K562 (cell line): ENCODE measurements around the gene NIFK. TPM values are rescaled to one million over a fixed set of nuclear protein-coding genes. Genes with fewer than 3 reads are reported as not detected.

Source experiments
- ARNT ChIP-seq, 2 experiments: fragments of 450-650 bp; IDR thresholded peaks; 2 replicates each; pipeline ENCODE4 v1.6.1; 2016; ENCODE audit warnings: mild to moderate bottlenecking in 1 of 2
- CEBPG ChIP-seq, 3 experiments: fragments of 200-800 bp in 1 of 3; sonication (Bioruptor generic) in 1 of 3; sonication (generic) in 1 of 3; formaldehyde crosslinking in 1 of 3; IDR thresholded peaks in 2 of 3; conservative IDR thresholded peaks in 1 of 3; 2 replicates each; pipeline versions ENCODE4 v1.6.1 to v1.8.0; 2016 to 2022; ENCODE audit warnings: missing compliant biosample characterization in 2 of 3, missing genetic modification characterization in 2 of 3, mild to moderate bottlenecking in 1 of 3, missing genetic modification reagents in 1 of 3
- CHAMP1 ChIP-seq: fragments of 450-650 bp; IDR thresholded peaks from 2 replicates; pipeline ENCODE4 v1.6.1; 2016; ENCODE audit warnings: mild to moderate bottlenecking
- CHD4 ChIP-seq: fragments of 200-600 bp; sonication (generic); IDR thresholded peaks from 3 replicates; pipeline ENCODE4 v1.6.1; 2012; ENCODE audit warnings: low read depth, mild to moderate bottlenecking, mixed read lengths, low read length, inconsistent platforms; ENCODE audit not compliant: insufficient read depth, insufficient replicate concordance, poor library complexity, severe bottlenecking
- NR0B1 ChIP-seq: fragments of 450-650 bp; IDR thresholded peaks from one replicate; pipeline ENCODE4 v1.6.1; 2018; ENCODE audit warnings: mild to moderate bottlenecking, moderate library complexity; ENCODE audit not compliant: partially characterized antibody
- PRDM10 ChIP-seq: fragments of 450-650 bp; IDR thresholded peaks from 2 replicates; pipeline ENCODE4 v1.6.1; 2018; ENCODE audit not compliant: partially characterized antibody
- PURB ChIP-seq: sonication (generic); formaldehyde crosslinking; IDR thresholded peaks from 2 replicates; pipeline ENCODE4 v1.9.0; 2021; ENCODE audit warnings: low read depth, mild to moderate bottlenecking, missing genetic modification reagents
- RBM34 ChIP-seq: fragments of 200-400 bp; formaldehyde crosslinking; IDR thresholded peaks from 2 replicates; pipeline ENCODE4 v1.6.1; 2018; ENCODE audit warnings: low read length, borderline replicate concordance; ENCODE audit not compliant: insufficient read depth
- THRAP3 ChIP-seq: fragments of 450-650 bp; IDR thresholded peaks from 2 replicates; pipeline ENCODE4 v1.6.1; 2016; ENCODE audit warnings: mild to moderate bottlenecking, inconsistent platforms, borderline replicate concordance
- ZNF609 ChIP-seq: sonication (generic); formaldehyde crosslinking; IDR thresholded peaks from 2 replicates; pipeline ENCODE4 v1.8.1; 2023; ENCODE audit warnings: missing genetic modification reagents, mild to moderate bottlenecking, borderline replicate concordance
- polyA plus RNA-seq, 8 experiments: library from polyadenylated mRNA; depleted of rRNA in 4 of 8; stranded (reverse) in 5 of 8; unstranded in 3 of 8; fragments of >200 nt; fragmentation: Nextera tagmentation in 2 of 8; fragmentation: Illumina TruSeq in 1 of 8; extraction: Ambion mirVana in 2 of 8; extraction: Trizol in 1 of 8; gene quantifications; 2 replicates each; pipeline versions ENCODE4 v1.2.1 to v1.2.3, GENCODE V29; 2011 to 2014; ENCODE audit warnings: inconsistent platforms in 1 of 8, missing spikeins in 1 of 8
- total RNA-seq, 7 experiments: library from RNA; depleted of rRNA in 6 of 7; stranded (reverse); fragments of >200 nt in 6 of 7; fragmentation: Illumina TruSeq in 2 of 7; extraction: Trizol in 2 of 7; gene quantifications; 2 replicates each; pipeline versions ENCODE4 v1.2.1 to v1.2.3, GENCODE V29; 2011 to 2021; ENCODE audit warnings: low replicate concordance in 1 of 7

Gene NIFK
- total and polyA plus RNA-seq, 9 of the 15 experiments (the other 6 are each of a cell fraction or from before 2014, with no cell fraction given) = 60.2 to 426 (median 183) TPM

- no peak for TF ChIP-seq NR0B1
- no peak for TF ChIP-seq CHAMP1
- no peak for TF ChIP-seq ARNT (IDR thresholded peaks at IDR 0.05)
- TF ChIP-seq THRAP3 = no peak
- TF ChIP-seq ZNF609 (CRISPR knock-in tag) = no peak
- TF ChIP-seq PRDM10 = peak; percentile 48
- no peak for TF ChIP-seq RBM34
- no peak for TF ChIP-seq PURB (CRISPR knock-in tag)
- TF ChIP-seq CHD4 = no peak
- no peak for TF ChIP-seq CEBPG (CRISPR knock-in tag; IDR thresholded peaks at IDR 0.05)
- TF ChIP-seq CEBPG (tag; conservative IDR thresholded peaks at IDR 0.05 in 1 of 2, IDR thresholded peaks at IDR 0.05 in 1 of 2) = no peak
Observed at GRCh38 chr2:121736462-121737336, at the start of gene NIFK (continued).
